Measurements from ENCODE around the gene SPACA5. TPM values are rescaled to one million over a fixed set of nuclear protein-coding genes. Genes with fewer than 3 reads are reported as not detected.
"Not testable (repeated sequence)": the region's sequence is repeated elsewhere in the genome, so short reads cannot be mapped to it uniquely, and the experiment has no call there.

Gene SPACA5
- total RNA-seq, 2 experiments from 2014 or later, result not detected

GRCh38 chrX:48002929-48003328 is 3.9 kb upstream of the SPACA5 start:
- POLR2A ChIA-PET, result no interaction called here
- Mint-ChIP-seq H3K27ac (no peak overlapping the region), H3K36me3 (ENCODE audit: low read depth) (peaks cover 41% of the 10 kb centered on the region), H3K4me3 (peak overlapping the region; percentile 50), H3K4me1 (peaks cover 22% of the 10 kb centered on the region), H3K9me3 (no peaks in the 10 kb centered on the region), H3K27me3 (no peaks in the 10 kb centered on the region)
- CTCF ChIA-PET, result no interaction called here
- DNase-seq, result no peak

GRCh38 chrX:48003367-48003757 is 3.4 kb upstream of the SPACA5 start:
- H3K27me3 Mint-ChIP-seq, result no peaks in the 10 kb centered on the region
- peak overlapping the region; percentile 94 for H3K27ac Mint-ChIP-seq
- peak overlapping the region; percentile 90 for H3K4me3 Mint-ChIP-seq
- ChIA-PET POLR2A (no interaction called here), CTCF (no interaction called here)
- peaks cover 37% of the 10 kb centered on the region for H3K36me3 Mint-ChIP-seq (ENCODE audit: low read depth)
- peak; percentile 21 for DNase-seq
- H3K4me1 Mint-ChIP-seq, result peaks cover 22% of the 10 kb centered on the region
- no peaks in the 10 kb centered on the region for H3K9me3 Mint-ChIP-seq

- CTCF ChIA-PET, result no interaction called here
Measured at GRCh38 chrX:48003758-48004457, 2.9 kb upstream of the SPACA5 start, which contains the start of gene ZNF182. ZNF182 (minus strand) TSS chrX:48003989; CDS start chrX:48002609, 1,380 bp downstream.

GRCh38 chrX:48009445-48009960 is 2.7 kb downstream of the SPACA5 start:
- H3K27me3 Mint-ChIP-seq, POLR2A ChIA-PET: not testable (repeated sequence)

More at GRCh38 chrX:48003758-48004457, 2.9 kb upstream of the SPACA5 start, which contains the start of gene ZNF182:
- H3K36me3 Mint-ChIP-seq (ENCODE audit: low read depth), result peaks cover 33% of the 10 kb centered on the region
- no peaks in the 10 kb centered on the region for H3K9me3 Mint-ChIP-seq
- H3K27me3 Mint-ChIP-seq, result no peaks in the 10 kb centered on the region
- H3K4me1 Mint-ChIP-seq, result peaks cover 22% of the 10 kb centered on the region
- H3K27ac Mint-ChIP-seq, result peak within 1 kb of the TSS; percentile 94
- peak; percentile 91 for DNase-seq
- peak within 1 kb of the TSS; percentile 90 for H3K4me3 Mint-ChIP-seq
- POLR2A ChIA-PET, result no interaction called here

GRCh38 chrX:48016583-48017310 is 10.0 kb downstream of the SPACA5 start:
- POLR2A ChIA-PET; H3K36me3 Mint-ChIP-seq (ENCODE audit: low read depth): not testable (repeated sequence)

More at GRCh38 chrX:48009445-48009960, 2.7 kb downstream of the SPACA5 start:
- H3K27ac Mint-ChIP-seq; CTCF ChIA-PET; DNase-seq; H3K4me1 Mint-ChIP-seq; H3K36me3 Mint-ChIP-seq (ENCODE audit: low read depth); H3K4me3 Mint-ChIP-seq; H3K9me3 Mint-ChIP-seq: not testable (repeated sequence)

GRCh38 chrX:48019892-48020291 is 13.1 kb downstream of the SPACA5 start:
- H3K36me3 Mint-ChIP-seq (ENCODE audit: low read depth); DNase-seq; POLR2A ChIA-PET; H3K4me3 Mint-ChIP-seq; H3K27ac Mint-ChIP-seq; H3K4me1 Mint-ChIP-seq; CTCF ChIA-PET; H3K9me3 Mint-ChIP-seq; H3K27me3 Mint-ChIP-seq: not testable (repeated sequence)

More at GRCh38 chrX:48016583-48017310, 10.0 kb downstream of the SPACA5 start:
- H3K4me3 Mint-ChIP-seq, DNase-seq, H3K4me1 Mint-ChIP-seq, H3K9me3 Mint-ChIP-seq, H3K27me3 Mint-ChIP-seq, H3K27ac Mint-ChIP-seq, CTCF ChIA-PET: not testable (repeated sequence)

- H3K9me3 Mint-ChIP-seq; CTCF ChIA-PET; H3K4me3 Mint-ChIP-seq; H3K36me3 Mint-ChIP-seq (ENCODE audit: low read depth); H3K27me3 Mint-ChIP-seq: not testable (repeated sequence)
- POLR2A ChIA-PET, result interaction anchor here (0.6 to 1.4 kb wide), 2 partner anchors 18 to 185 kb away, joined by 3 to 10 read pairs; partner anchors contain the start of gene ZNF81
- DNase-seq, result peak; percentile 17
- peaks cover 10% of the 10 kb centered on the region for H3K4me1 Mint-ChIP-seq
- peak overlapping the region; percentile 47 for H3K27ac Mint-ChIP-seq
Measured at GRCh38 chrX:48020472-48020871, 13.7 kb downstream of the SPACA5 start.

GRCh38 chrX:48021026-48021900 is 14.5 kb downstream of the SPACA5 start:
- Mint-ChIP-seq H3K4me1 (peaks cover 13% of the 10 kb centered on the region), H3K27ac (peak overlapping the region; percentile 79), H3K9me3 (no peaks in the 10 kb centered on the region), H3K27me3 (peaks cover 2% of the 10 kb centered on the region), H3K36me3 (ENCODE audit: low read depth) (no peaks in the 10 kb centered on the region), H3K4me3 (peak overlapping the region; percentile 78)
- DNase-seq, result peak; percentile 67
- ChIA-PET CTCF (interaction anchor here (1.0 kb wide), 1 partner anchor 191 kb away, joined by 3 read pairs; no protein-coding TSS in a partner anchor), POLR2A (interaction anchor here (0.6 to 1.4 kb wide), 2 partner anchors 19 to 186 kb away, joined by 3 to 10 read pairs; partner anchors contain the start of gene ZNF81)

GRCh38 chrX:48022100-48022499 is 15.3 kb downstream of the SPACA5 start:
- DNase-seq, result no peak
- H3K4me1 Mint-ChIP-seq, result peaks cover 13% of the 10 kb centered on the region
- CTCF ChIA-PET, result no interaction called here
- no peaks in the 10 kb centered on the region for H3K36me3 Mint-ChIP-seq (ENCODE audit: low read depth)
- H3K27me3 Mint-ChIP-seq, result peaks cover 2% of the 10 kb centered on the region
- H3K9me3 Mint-ChIP-seq, result no peaks in the 10 kb centered on the region
- no peak overlapping the region for H3K4me3 Mint-ChIP-seq
- no peak overlapping the region for H3K27ac Mint-ChIP-seq
- POLR2A ChIA-PET, result no interaction called here

- Mint-ChIP-seq H3K36me3 (ENCODE audit: low read depth) (no peaks in the 10 kb centered on the region), H3K27me3 (peaks cover 2% of the 10 kb centered on the region), H3K4me3 (no peak overlapping the region), H3K9me3 (no peaks in the 10 kb centered on the region), H3K27ac (no peak overlapping the region), H3K4me1 (peaks cover 13% of the 10 kb centered on the region)
- no peak for DNase-seq
- ChIA-PET POLR2A (no interaction called here), CTCF (no interaction called here)
Measured at GRCh38 chrX:48022738-48023137, 15.9 kb downstream of the SPACA5 start.

- Mint-ChIP-seq H3K27ac (no peak overlapping the region), H3K36me3 (ENCODE audit: low read depth) (no peaks in the 10 kb centered on the region), H3K27me3 (peaks cover 2% of the 10 kb centered on the region), H3K4me3 (no peak overlapping the region), H3K9me3 (no peaks in the 10 kb centered on the region), H3K4me1 (peaks cover 11% of the 10 kb centered on the region)
- POLR2A ChIA-PET, result no interaction called here
- CTCF ChIA-PET, result interaction anchor here (1.6 to 2.7 kb wide), 3 partner anchors 17 to 203 kb away, joined by 3 to 14 read pairs (median 6); no protein-coding TSS in a partner anchor
- DNase-seq, result peak; percentile 32
Measured at GRCh38 chrX:48025561-48025960, 18.8 kb downstream of the SPACA5 start.

GRCh38 chrX:48027545-48027944 is 20.8 kb downstream of the SPACA5 start:
- H3K27me3 Mint-ChIP-seq; H3K9me3 Mint-ChIP-seq; POLR2A ChIA-PET; H3K36me3 Mint-ChIP-seq (ENCODE audit: low read depth); H3K4me3 Mint-ChIP-seq; H3K27ac Mint-ChIP-seq; H3K4me1 Mint-ChIP-seq; DNase-seq: not testable (repeated sequence)
- CTCF ChIA-PET, result interaction anchor here (1.0 to 2.7 kb wide), 5 partner anchors 15 to 197 kb away, joined by 4 to 18 read pairs (median 6); no protein-coding TSS in a partner anchor

Data from activated CD4-positive, alpha-beta memory T cell treated with anti-CD3 and anti-CD28 coated beads, Interleukin-2, amount 10 ng/mL, durations not matched to agents 7 days and 5 days (primary cell).